HG03108 (cell line): Measurements from ENCODE around the gene ARHGAP18.

ENCODE experiments used
- ATAC-seq: cut with Tn5 transposase; IDR thresholded peaks from one replicate; pipeline ENCODE4 v1.9.1; 2021; ENCODE audit warnings: moderate library complexity; ENCODE audit not compliant: unreplicated experiment

The ARHGAP18 gene

GRCh38 chr6:129546702-129547101, 163.3 kb downstream of the ARHGAP18 start:
- ATAC-seq: no peak

- no peak for ATAC-seq
Observed at GRCh38 chr6:129544892-129545612, 164.9 kb downstream of the ARHGAP18 start.

DNA sequence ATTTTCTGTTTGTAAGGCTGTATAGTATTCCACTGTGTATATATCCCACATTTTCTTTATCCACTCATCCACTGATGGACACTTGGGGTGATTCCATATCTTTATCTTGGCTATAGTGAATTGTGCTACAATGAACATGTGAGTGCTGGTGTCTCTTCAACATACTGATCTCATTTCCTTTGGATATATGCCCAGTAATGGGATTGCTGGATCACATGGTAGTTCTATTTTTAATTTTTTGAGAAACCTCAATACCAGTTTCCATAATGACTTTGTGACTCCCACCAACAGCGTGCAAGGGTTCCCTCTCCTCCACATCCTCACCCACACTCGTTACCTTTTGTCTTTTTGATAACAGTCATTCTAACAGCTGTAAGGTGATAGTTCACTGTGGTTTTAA, 166.0 kb downstream of the ARHGAP18 start:
- ATAC-seq: no peak

DNA sequence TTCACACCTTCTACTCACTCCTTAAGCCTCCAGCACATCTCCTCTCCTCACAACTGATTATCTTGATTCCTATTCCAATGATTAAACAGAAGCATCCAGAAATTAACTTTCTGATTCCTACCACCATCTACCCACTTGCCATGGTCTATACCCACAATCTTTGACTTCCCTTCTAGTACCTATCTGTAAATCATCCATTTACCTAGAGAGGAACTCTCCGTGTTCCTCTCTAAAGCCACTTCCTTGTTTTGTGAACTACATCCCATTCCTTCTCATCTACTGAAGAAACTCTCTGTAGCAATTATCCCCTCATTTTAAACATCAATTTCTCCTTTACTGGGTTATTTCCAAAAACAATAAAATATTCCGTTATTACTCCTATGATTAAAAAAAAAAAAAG, 167.3 kb downstream of the ARHGAP18 start:
- ATAC-seq: no peak

GRCh38 chr6:129539032-129539431, 170.9 kb downstream of the ARHGAP18 start:
- ATAC-seq: no peak

DNA sequence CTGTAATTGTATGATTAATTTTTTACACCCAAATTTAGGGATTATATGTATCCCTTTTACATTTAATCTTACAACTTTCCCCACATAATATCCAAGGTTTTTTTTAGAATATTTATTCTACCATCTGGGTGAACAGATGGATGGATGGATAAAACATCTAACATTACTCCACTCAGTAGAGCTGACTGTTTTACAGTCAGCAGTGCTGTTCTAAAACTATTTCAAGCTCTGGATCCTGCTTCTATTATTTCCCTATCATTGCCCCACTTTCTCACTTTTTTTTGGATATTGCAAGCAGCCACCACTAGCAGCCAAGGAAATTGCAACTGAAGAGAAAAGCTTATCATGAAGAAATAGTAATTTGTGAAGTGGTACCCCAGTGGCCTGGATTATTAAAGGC, 173.7 kb downstream of the ARHGAP18 start:
- no peak for ATAC-seq

DNA sequence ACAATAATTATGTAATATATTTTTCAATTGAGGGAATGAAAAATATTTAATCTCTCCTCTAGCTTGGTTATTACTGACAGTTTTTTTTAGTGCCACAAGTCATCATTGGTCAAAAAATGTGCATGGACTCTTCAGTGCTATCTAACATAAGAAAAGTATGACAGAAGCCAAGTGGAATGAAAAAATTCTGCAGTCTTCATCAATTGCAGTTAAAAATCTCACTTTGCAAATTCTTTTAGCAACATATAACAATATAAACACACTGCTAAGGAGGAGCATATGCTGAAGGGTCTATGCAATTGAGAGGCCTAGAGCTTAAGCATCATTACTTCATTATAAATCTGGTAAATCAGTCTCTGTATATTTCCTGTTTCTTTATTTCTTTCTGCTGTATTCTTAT, 175.1 kb downstream of the ARHGAP18 start:
- ATAC-seq: no peak
